IPS-11a (cell line): ENCODE data around the gene HSPA8.

Experiments used
- H3K4me3 ChIP-seq: one replicate; pipeline ENCODE4 v1.5.1; 2013; ENCODE audit warnings: low read depth, low read length, control low read depth

Gene HSPA8

DNA sequence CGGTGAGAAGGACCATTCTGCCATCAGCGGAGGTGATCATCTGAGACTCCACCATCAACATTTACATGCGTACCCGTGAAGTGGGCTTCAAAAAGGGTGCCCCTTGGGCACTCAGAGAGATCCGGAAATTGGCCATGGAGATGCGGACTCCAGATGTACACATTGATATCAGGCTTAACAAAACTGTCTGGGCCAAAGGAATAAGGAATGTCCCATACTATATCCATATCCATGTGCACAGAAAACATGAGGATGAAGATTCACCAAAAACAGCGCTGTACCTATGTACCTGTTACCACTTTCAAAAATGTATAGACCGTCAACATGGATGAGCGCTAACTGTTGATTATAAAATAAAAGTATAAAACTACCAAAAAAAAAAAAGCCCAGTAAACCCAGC lies 10.8 kb downstream of the HSPA8 start:
- H3K4me3 ChIP-seq = no peak overlapping the region

DNA sequence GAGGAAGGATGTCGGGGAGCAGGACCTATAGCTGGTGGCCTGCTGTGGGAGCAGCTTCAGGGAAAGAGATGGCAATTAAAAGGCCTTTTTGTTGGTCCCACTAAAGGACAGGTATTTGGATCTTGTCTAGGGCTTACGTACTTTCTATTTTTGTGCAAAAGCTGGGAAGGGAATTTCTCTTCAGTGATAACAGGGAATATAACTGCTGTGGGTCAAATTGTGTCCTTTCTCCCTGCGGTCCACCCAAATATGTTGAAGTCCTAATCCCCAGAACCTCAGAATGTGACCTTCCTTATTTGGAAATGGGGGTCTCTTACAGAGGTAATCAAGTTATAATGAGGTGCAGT lies 14.0 kb downstream of the HSPA8 start:
- H3K4me3 ChIP-seq = no peak overlapping the region

DNA sequence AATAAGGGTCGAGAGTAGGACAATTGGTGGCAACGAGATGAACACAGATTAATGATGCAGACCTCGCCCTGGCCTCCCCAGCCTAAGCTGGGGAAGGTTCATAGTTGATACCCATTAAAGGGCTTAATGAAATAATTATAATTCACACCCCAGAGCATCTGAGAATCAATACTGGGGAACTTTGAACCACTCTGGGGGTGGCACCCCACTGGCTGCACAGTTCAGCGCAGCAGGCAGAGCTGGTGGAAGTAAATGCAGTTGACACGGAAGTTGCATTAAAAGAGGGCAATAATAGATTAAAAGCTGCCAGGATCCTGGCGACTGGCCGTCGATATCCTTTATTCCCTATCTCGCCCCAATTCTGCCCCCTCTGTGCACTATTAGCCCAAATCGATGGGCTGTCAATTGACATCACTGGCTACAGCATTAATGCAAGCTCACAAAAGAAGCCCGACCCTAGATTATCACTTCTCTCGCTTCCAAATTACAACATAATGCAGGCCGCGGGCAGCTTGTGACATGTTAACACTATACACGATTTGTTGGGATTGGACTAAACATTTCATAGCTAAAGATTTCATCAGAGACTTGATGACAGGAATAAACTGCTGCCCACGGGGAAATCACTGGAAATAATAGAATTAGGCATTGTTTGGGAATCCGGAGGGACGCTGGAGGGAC lies 14.5 kb downstream of the HSPA8 start:
- H3K4me3 ChIP-seq = no peak overlapping the region

DNA sequence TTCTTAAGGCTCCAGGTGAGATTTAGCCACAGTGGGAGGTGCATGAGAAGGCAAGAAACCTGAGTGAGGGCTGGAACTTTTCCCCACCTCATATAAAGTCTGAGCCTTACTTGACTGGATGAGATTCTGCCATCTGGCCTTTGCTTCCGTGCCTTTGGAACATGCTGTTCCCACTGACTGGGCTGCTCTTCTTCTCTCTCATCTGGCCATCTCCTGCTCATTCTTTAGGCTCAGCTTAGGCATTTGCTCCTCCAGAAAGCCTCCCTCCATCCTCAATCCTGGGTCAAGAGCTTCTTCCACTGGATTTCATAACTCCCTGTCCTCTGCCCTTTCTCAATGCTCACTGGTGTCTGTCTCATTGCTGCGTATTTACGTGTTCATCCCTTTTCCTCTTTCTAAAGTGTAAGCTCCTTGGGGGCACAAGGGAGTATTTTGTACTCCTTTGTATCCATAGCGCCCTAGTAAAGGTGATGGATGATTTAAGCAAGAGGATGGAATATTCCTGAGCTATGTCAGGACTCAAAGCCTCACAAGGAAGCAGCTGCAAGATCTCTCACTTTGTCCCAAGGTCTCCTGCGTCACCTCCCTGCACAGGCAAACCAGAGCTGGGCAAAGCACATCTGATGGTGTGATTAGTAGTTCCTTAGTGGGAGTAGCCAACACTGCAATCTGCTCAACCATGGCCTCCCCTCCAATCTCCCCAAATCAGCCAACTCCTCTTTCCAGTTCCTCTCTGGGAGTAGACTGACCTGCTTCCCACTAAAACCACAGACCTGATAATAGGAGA lies 15.3 kb downstream of the HSPA8 start:
- H3K4me3 ChIP-seq = no peak overlapping the region

DNA sequence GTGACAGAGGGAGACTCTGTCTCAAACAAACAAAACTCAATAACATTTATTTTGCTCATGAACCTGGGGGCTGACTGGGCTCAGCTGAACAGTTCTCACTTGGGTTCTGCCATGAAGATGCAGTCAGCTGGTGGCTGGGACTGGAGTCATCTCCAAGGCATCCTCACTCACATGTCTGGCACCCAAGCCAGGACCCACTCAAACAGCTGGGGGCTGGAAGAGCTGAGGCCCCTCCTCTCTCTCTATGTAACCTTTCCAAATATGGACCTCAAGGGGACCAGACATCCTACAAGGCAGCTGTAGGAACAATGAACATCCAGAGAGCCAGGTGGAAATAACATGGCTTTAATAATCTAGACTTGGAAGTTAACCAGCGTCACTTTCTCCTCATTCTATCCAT lies 16.8 kb downstream of the HSPA8 start:
- H3K4me3 ChIP-seq = no peak overlapping the region

- no peak overlapping the region for H3K4me3 ChIP-seq
Measured at GRCh38 chr11:123041185-123041584, 20.8 kb downstream of the HSPA8 start.

- no peak overlapping the region for H3K4me3 ChIP-seq
Measured at GRCh38 chr11:123040111-123040432, 21.9 kb downstream of the HSPA8 start.

DNA sequence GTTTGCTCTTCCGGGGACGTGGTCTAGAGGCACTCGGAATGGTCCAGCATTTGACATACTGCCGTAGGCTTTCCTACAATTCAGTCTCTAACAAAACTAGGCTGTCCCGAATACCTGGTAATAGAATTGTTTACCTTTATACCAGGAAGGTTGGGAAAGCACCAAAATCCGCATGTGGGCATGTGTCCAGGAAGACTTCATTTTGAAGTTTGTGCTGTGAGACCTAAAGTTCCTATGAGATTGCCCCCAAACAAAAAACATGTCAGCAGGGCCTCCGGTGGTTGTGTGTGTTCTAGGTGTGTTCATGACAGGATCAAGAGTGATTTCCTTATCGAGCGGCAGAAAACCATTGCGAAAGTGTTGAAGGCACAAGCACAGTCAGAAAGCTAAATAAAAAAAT lies 26.1 kb downstream of the HSPA8 start:
- H3K4me3 ChIP-seq = no peak overlapping the region

DNA sequence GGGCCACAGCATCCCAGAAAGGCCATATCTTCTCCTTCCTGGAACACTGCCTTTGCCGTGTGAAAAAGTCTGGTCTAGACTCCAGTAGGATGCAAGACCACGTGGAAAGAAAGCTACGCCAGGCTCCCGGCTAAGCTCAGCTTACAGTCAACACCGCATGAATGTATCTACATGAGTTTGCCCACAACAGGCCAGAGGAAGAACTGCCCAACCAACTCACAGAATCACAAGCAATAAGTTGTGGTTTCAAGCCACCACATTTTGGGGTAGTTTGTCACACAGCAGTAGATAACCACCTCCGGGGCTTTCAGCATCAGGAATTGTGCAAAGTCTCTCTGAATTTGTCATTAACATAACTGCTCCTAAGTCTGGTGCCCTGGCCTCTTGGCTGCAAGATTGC lies 27.3 kb downstream of the HSPA8 start:
- no peak overlapping the region for H3K4me3 ChIP-seq

DNA sequence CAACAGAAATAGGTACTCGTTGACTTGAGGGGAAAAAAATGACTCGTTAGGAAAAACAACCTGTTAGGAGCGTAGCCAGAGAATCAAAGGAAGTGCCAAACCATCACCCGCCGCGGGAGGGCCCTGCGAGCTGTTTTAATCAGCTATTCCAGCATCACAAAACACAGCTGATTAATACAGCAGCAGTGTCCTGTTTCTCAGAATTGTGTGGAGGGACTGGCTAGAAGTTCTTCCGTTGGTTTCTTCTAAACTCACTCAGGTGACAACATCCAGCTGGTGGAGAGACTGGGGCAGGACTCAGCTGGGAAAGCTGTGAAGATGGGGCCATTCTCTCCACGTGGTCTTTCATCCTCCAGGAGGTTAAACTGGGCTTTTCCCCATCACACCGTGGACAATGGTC lies 28.0 kb downstream of the HSPA8 start:
- H3K4me3 ChIP-seq = no peak overlapping the region

DNA sequence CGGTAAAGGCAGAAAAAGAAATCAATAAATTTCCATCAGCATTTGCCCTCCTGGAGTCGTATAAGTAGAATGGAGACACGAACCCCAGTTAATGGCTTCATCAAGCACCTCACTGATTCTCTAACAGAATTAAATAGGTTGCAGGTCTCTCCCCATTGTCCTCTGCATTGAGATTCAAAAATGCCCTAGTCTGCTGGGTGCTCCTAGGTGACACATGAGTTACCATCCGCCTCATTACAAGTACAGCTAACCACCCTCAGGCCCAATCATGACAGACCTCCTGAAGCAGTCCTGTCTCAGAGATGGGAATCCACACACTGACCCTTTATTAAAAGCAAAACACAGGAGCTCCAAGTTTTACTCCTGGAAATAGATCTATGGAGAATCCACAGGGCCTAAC lies 31.4 kb downstream of the HSPA8 start:
- no peak overlapping the region for H3K4me3 ChIP-seq

GRCh38 chr11:123020968-123021367 lies 41.0 kb downstream of the HSPA8 start:
- no peak overlapping the region for H3K4me3 ChIP-seq

GRCh38 chr11:123018702-123019101 lies 43.2 kb downstream of the HSPA8 start:
- no peak overlapping the region for H3K4me3 ChIP-seq

DNA sequence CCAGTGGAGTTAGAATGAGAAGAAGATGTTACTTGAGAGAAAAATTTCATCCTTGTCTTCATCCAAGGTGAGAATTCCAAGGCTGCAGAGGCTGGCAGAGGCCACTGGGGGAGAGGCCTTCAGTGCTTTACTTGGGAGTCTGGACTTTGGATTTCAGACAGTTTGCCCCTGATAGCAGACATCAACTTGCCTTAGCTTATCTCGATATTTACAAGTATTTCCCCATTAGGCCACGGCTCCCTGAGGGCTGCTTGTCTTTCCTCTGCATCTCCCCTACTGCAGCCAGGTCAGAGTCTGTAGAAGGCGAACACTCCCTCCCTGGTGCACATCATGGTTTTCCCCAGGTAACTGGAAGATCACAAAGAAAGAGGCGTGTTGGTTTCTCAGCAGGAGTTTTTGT lies 50.4 kb downstream of the HSPA8 start:
- no peak overlapping the region for H3K4me3 ChIP-seq
